ENCODE measurements around the gene MAGEC3.
"Not testable (repeated sequence)": the region's sequence is repeated elsewhere in the genome, so short reads cannot be mapped to it uniquely, and the experiment has no call there.

Gene MAGEC3

GRCh38 chrX:141857479-141857878 lies 19.4 kb downstream of the MAGEC3 start:
- TF ChIP-seq CTCF (IDR thresholded peaks at IDR 0.05; ENCODE audit: low read depth, low read length): no peak
- H3K4me3 ChIP-seq (ENCODE audit: low read depth, low read length): no peak overlapping the region

GRCh38 chrX:141879616-141880015 lies 41.5 kb downstream of the MAGEC3 start:
- no peak overlapping the region for H3K4me3 ChIP-seq (ENCODE audit: low read depth, low read length)
- TF ChIP-seq CTCF (IDR thresholded peaks at IDR 0.05; ENCODE audit: low read depth, low read length): no peak

GRCh38 chrX:141888811-141889210 lies 50.7 kb downstream of the MAGEC3 start:
- H3K4me3 ChIP-seq (ENCODE audit: low read depth, low read length): not testable (repeated sequence)

GRCh38 chrX:141894733-141895132 lies 56.6 kb downstream of the MAGEC3 start:
- no peak for TF ChIP-seq CTCF (IDR thresholded peaks at IDR 0.05; ENCODE audit: low read depth, low read length)
- no peak overlapping the region for H3K4me3 ChIP-seq (ENCODE audit: low read depth, low read length)

- TF ChIP-seq CTCF (IDR thresholded peaks at IDR 0.05; ENCODE audit: low read depth, low read length): no peak
- H3K4me3 ChIP-seq (ENCODE audit: low read depth, low read length): no peak overlapping the region
Observed at GRCh38 chrX:141897690-141898089, 59.6 kb downstream of the MAGEC3 start.

GRCh38 chrX:141902366-141902765 lies 64.2 kb downstream of the MAGEC3 start:
- TF ChIP-seq CTCF (IDR thresholded peaks at IDR 0.05; ENCODE audit: low read depth, low read length): no peak

GRCh38 chrX:141903400-141904155 lies 65.5 kb downstream of the MAGEC3 start, which contains the start of gene MAGEC1:
TSS of gene MAGEC1 (plus strand) at chrX:141903894. CDS start at chrX:141905073, 1,179 bp downstream.
- TF ChIP-seq CTCF (IDR thresholded peaks at IDR 0.05; ENCODE audit: low read depth, low read length): no peak
- no peak within 1 kb of the TSS for H3K4me3 ChIP-seq (ENCODE audit: low read depth, low read length)

More at GRCh38 chrX:141902366-141902765, 64.2 kb downstream of the MAGEC3 start:
- H3K4me3 ChIP-seq (ENCODE audit: low read depth, low read length): no peak overlapping the region

- no peak for TF ChIP-seq CTCF (IDR thresholded peaks at IDR 0.05; ENCODE audit: low read depth, low read length)
- no peak overlapping the region for H3K4me3 ChIP-seq (ENCODE audit: low read depth, low read length)
Observed at GRCh38 chrX:141904262-141904661, 66.1 kb downstream of the MAGEC3 start.
